Heart left ventricle (tissue), 16 donors: ENCODE data around the gene SNED1. TPM values are rescaled to one million over a fixed set of nuclear protein-coding genes. Genes with fewer than 3 reads are reported as not detected.

Experiments used
- ATAC-seq, 4 donors: fragments of 200-7000 bp; cut with Tn5 transposase; one replicate each; pipeline ENCODE4 v1.9.1; 2020 to 2022; ENCODE audit warnings: moderate library complexity in 4 of 4, mild to moderate bottlenecking in 3 of 4, moderate number of reproducible peaks in 1 of 4
- DNase-seq, 5 donors: peaks; one replicate each; pipeline ENCODE4 v3.0.0-alpha.2; 2020
- H3K27ac ChIP-seq, 12 donors: fragments of 200-600 bp; sonication (generic) in 4 of 12; one replicate each; pipeline versions ENCODE4 v1.5.0 to v1.8.0; 2016 to 2022; ENCODE audit warnings: mild to moderate bottlenecking in 2 of 12
- H3K27me3 ChIP-seq, 9 donors: fragments of 200-600 bp; sonication (generic) in 2 of 9; one replicate each; pipeline versions ENCODE4 v1.5.1 to v1.8.0; 2016 to 2022; ENCODE audit warnings: mild to moderate bottlenecking in 3 of 9
- H3K36me3 ChIP-seq, 9 donors: fragments of 200-600 bp; sonication (generic) in 2 of 9; one replicate each; pipeline versions ENCODE4 v1.5.0 to v1.8.0; 2018 to 2022; ENCODE audit warnings: mild to moderate bottlenecking in 2 of 9
- H3K4me1 ChIP-seq, 12 donors: fragments of 200-600 bp; sonication (generic) in 4 of 12; one replicate each; pipeline versions ENCODE4 v1.5.0 to v1.8.0; 2016 to 2022; ENCODE audit warnings: mild to moderate bottlenecking in 3 of 12
- H3K4me3 ChIP-seq, 12 donors: fragments of 200-600 bp; sonication (generic) in 4 of 12; one replicate each; pipeline versions ENCODE4 v1.5.0 to v1.8.0; 2017 to 2022; ENCODE audit warnings: mild to moderate bottlenecking in 9 of 12, moderate library complexity in 4 of 12
- H3K9me3 ChIP-seq, 12 donors: fragments of 200-600 bp; sonication (generic) in 4 of 12; one replicate each; pipeline versions ENCODE4 v1.5.0 to v1.8.0; 2016 to 2022; ENCODE audit warnings: mild to moderate bottlenecking in 1 of 12
- POLR2A ChIP-seq, 2 donors: fragments of 450-650 bp; IDR thresholded peaks; one replicate each; pipeline ENCODE4 v1.6.1; 2017; ENCODE audit warnings: antibody characterized with exemption in 2 of 2, mild to moderate bottlenecking in 2 of 2, moderate library complexity in 2 of 2
- WGBS, 4 donors: extraction: QIAGEN DNeasy Blood & Tissue Kit in 2 of 4; methylation state at CpG; one replicate each; pipeline versions ENCODE4 v1.1.5 to v1.1.7; 2013 to 2018; 5-methylcytosine and 5-hydroxymethylcytosine counted together
- intact Hi-C, 10 donors: fragments of 100-400 bp; cut with DNase I; formaldehyde crosslinking; loops; one replicate each; pipeline versions ENCODE4 v1.11.1 to v1.14.2; 2022
- polyA plus RNA-seq, 2 donors: library from polyadenylated mRNA; stranded (reverse); fragments of 200-250 nt; gene quantifications; one replicate each; pipeline ENCODE4 v1.2.3, GENCODE V29; 2013
- total RNA-seq, 9 donors: library from RNA; depleted of rRNA in 2 of 9; stranded (reverse); fragments of >200 nt in 2 of 9; fragmentation: NEBNext Ultra II Directional in 3 of 9; extraction: Animal tissue kit (Norgen Biotek cat#: 25700) in 3 of 9; gene quantifications; one replicate each; pipeline versions ENCODE4 v1.1.0 to v1.2.4, GENCODE V29; 2016 to 2023
- TF ChIP-seq, protein P1 (sequence below), 12 donors: fragments of 200-600 bp; sonication (generic) in 4 of 12; IDR thresholded peaks; one replicate each; pipeline versions ENCODE4 v1.5.0 to v1.8.0; 2018 to 2022; ENCODE audit warnings: antibody characterized with exemption in 12 of 12, mild to moderate bottlenecking in 5 of 12
- donor health status: ischemic (EF 13 %, LVEDD 7.1; RV severe dilation, severe dysfunction).
- donor health status: healthy with polysubstance abuse.
- donor health status: DM: no; HTN: yes; CAD: no.
- donor health status: DM: no; HTN: no; CAD: no.
- donor health status: ischemic (EF 25% LVEDD 6.9; RV normal size, moderate dysfunction).
- donor health status: ischemic (EF 25% LVEDD 5.7; RV mildly dilated, moderate dysfunction).
- donor health status: healthy.
- donor health status: DM: yes; HTN: yes; CAD: no.
- donor health status: ischemic (EF 35%, LVEDD 5.7; RV mildly dilated, moderate dysfunction).
- donor health status: nonischemic (EF 11% LVEDD 7.7; RV severe dilation, severe dysfunction).
- donor health status: DM: yes; HTN: yes; CAD: no.
- donor health status: PGD.
- donor health status: ischemic (EF 29% LVEDD 5.4; RV normal size, mild dysfunction).
- donor health status: nonischemic (EF 23%, LVEDD 6.1; RV moderate dilation, normal function).

SNED1 gene
- total and polyA plus RNA-seq, 11 donors = 3.1 to 14.7 (median 4.9) TPM

- intact Hi-C loops = loop anchor here in 3 of 10 donors (10.0 kb wide), 2 partner anchors 84 to 434 kb away; partner anchors contain the start of genes DUSP28 (in 1 of the 3) and RNPEPL1 (in 1 of the 3)
Observed at GRCh38 chr2:240998995-240999791, 775 bp downstream of the SNED1 start.

GRCh38 chr2:240999873-241000541, 1.6 kb downstream of the SNED1 start:
- DNase-seq (peak in 4 of 5 donors; percentile 14 to 29 (median 22)), ATAC-seq (no peak)
- H3K27ac ChIP-seq = peak overlapping the region in 1 of 12 donors; percentile 81
- peak overlapping the region in 10 of 12 donors; percentile 53 to 94 (median 68) for H3K4me3 ChIP-seq
- peaks cover 0 to 14% (median 0%) of the 10 kb centered on the region in 9 donors for H3K36me3 ChIP-seq
- peaks cover 0 to 4% (median 0%) of the 10 kb centered on the region in 9 donors for H3K27me3 ChIP-seq
- TF ChIP-seq POLR2A (IDR thresholded peaks at IDR 0.05) = no peak
- TF ChIP-seq, protein P1, sequence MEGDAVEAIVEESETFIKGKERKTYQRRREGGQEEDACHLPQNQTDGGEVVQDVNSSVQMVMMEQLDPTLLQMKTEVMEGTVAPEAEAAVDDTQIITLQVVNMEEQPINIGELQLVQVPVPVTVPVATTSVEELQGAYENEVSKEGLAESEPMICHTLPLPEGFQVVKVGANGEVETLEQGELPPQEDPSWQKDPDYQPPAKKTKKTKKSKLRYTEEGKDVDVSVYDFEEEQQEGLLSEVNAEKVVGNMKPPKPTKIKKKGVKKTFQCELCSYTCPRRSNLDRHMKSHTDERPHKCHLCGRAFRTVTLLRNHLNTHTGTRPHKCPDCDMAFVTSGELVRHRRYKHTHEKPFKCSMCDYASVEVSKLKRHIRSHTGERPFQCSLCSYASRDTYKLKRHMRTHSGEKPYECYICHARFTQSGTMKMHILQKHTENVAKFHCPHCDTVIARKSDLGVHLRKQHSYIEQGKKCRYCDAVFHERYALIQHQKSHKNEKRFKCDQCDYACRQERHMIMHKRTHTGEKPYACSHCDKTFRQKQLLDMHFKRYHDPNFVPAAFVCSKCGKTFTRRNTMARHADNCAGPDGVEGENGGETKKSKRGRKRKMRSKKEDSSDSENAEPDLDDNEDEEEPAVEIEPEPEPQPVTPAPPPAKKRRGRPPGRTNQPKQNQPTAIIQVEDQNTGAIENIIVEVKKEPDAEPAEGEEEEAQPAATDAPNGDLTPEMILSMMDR (IDR thresholded peaks at IDR 0.05) = no peak
- WGBS, 4 donors = 87 to 93% (median 91%) methylated on average over 19 of the region's 19 CpGs
- intact Hi-C loops = loop anchor here in 3 of 10 donors (10.0 kb wide), 2 partner anchors 85 to 435 kb away; partner anchors contain the start of genes DUSP28 (in 1 of the 3) and RNPEPL1 (in 1 of the 3)
- H3K9me3 ChIP-seq = peaks cover 0 to 22% (median 17%) of the 10 kb centered on the region in 12 donors
- H3K4me1 ChIP-seq = peaks cover 0 to 43% (median 25%) of the 10 kb centered on the region in 12 donors

More at GRCh38 chr2:240998995-240999791, 775 bp downstream of the SNED1 start:
- no peak for TF ChIP-seq POLR2A (IDR thresholded peaks at IDR 0.05)
- TF ChIP-seq, protein P1 (IDR thresholded peaks at IDR 0.05) = no peak
- Histone ChIP-seq H3K27ac (peak overlapping the region in 11 of 12 donors; percentile 8 to 89 (median 62)), H3K27me3 (peaks cover 0 to 4% (median 0%) of the 10 kb centered on the region in 9 donors), H3K4me3 (peak overlapping the region; percentile 46 to 94 (median 68)), H3K36me3 (peaks cover 0 to 9% (median 0%) of the 10 kb centered on the region in 9 donors), H3K4me1 (peaks cover 0 to 47% (median 27%) of the 10 kb centered on the region in 12 donors), H3K9me3 (peaks cover 0 to 14% (median 10%) of the 10 kb centered on the region in 12 donors)
- peak in 2 of 4 donors; percentile 10 to 24 for ATAC-seq
- WGBS, 4 donors = 3 to 41% (median 9%) methylated on average over 15 to 71 of the region's 71 CpGs
- peak in 4 of 5 donors; percentile 33 to 62 (median 44) for DNase-seq

DNA sequence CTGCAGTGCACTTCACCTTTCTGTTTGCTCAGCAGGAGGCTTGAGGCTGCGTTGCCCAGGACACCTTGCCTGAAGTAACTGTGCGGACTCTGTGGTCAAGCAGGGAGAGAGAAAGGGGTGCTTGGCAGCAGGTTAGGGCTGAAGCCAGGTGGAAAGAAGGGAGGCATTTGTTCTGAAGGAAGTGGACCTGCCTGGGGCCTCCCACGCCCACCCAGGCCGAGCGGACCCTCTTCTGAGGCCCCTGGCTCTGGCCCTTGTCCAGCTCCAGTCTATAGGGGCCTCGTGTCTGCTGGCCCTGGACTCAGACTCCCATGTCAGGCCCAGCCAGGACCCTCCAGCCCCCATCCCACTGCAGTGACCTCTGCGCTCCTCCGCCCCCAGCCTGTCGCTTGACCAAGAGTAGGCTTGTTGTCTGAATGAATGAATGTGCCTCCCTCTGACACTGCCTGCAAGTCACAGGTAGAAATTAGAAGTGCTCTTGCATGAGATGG, 2.5 kb downstream of the SNED1 start:
- Histone ChIP-seq H3K27ac (no peak overlapping the region), H3K4me3 (no peak overlapping the region), H3K9me3 (peaks cover 0 to 31% (median 19%) of the 10 kb centered on the region in 12 donors), H3K36me3 (peaks cover 0 to 14% (median 0%) of the 10 kb centered on the region in 9 donors), H3K27me3 (peaks cover 0 to 4% (median 0%) of the 10 kb centered on the region in 9 donors), H3K4me1 (peaks cover 0 to 37% (median 25%) of the 10 kb centered on the region in 12 donors)
- peak in 2 of 5 donors; percentile 9 to 45 for DNase-seq
- ATAC-seq = no peak
- TF ChIP-seq POLR2A (IDR thresholded peaks at IDR 0.05) = no peak
- TF ChIP-seq, protein P1 (IDR thresholded peaks at IDR 0.05) = no peak
- intact Hi-C loops = no loop called here
- WGBS, 4 donors = 95 to 98% (median 96%) methylated on average over 9 of the region's 9 CpGs
